PFSK-1 (cell line): ENCODE results near the gene SLC25A44.

Source experiments
- FOXP2 ChIP-seq: optimal IDR thresholded peaks from 2 replicates; pipeline ENCODE3; 2011; ENCODE audit warnings: borderline replicate concordance, control low read depth, inconsistent platforms; ENCODE audit not compliant: insufficient read depth; ENCODE audit errors: extremely low read length, extremely low read depth
- POLR2AphosphoS5 ChIP-seq: IDR thresholded peaks from 2 replicates; pipeline ENCODE4 v1.6.1; 2012; ENCODE audit warnings: low read depth, mild to moderate bottlenecking, control low read depth, low read length, moderate library complexity
- REST ChIP-seq, 2 experiments: IDR thresholded peaks; 2 replicates each; pipeline versions ENCODE4 v1.6.1 to v1.8.0; 2011 to 2012; ENCODE audit warnings: low read depth in 2 of 2, low read length in 2 of 2, control low read depth in 1 of 2, inconsistent platforms in 1 of 2, mild to moderate bottlenecking in 1 of 2, moderate library complexity in 1 of 2; ENCODE audit not compliant: insufficient read depth in 1 of 2
- SIN3A ChIP-seq: IDR thresholded peaks from 2 replicates; pipeline ENCODE4 v1.6.1; 2012; ENCODE audit warnings: mild to moderate bottlenecking, low read length, moderate library complexity, borderline replicate concordance; ENCODE audit not compliant: insufficient read depth
- TAF1 ChIP-seq: IDR thresholded peaks from 2 replicates; pipeline ENCODE4 v1.6.1; 2012; ENCODE audit warnings: low read length, control low read depth, borderline replicate concordance; ENCODE audit not compliant: insufficient read depth

SLC25A44 gene

GRCh38 chr1:156229809-156230472 lies 36.0 kb downstream of the SLC25A44 start:
- TF ChIP-seq FOXP2 (no peak), POLR2AphosphoS5 (no peak), SIN3A (no peak), REST (IDR thresholded peaks at IDR 0.05; ENCODE audit: insufficient read depth in 1 of 2, low read depth in 2 of 2, low read length in 2 of 2) (no peak), TAF1 (no peak)

- TF ChIP-seq FOXP2 (no peak), TAF1 (no peak), POLR2AphosphoS5 (no peak), REST (IDR thresholded peaks at IDR 0.05; ENCODE audit: insufficient read depth in 1 of 2, low read depth in 2 of 2, low read length in 2 of 2) (no peak), SIN3A (no peak)
Observed at GRCh38 chr1:156230473-156230837, 36.6 kb downstream of the SLC25A44 start.

- TF ChIP-seq SIN3A: no peak
Observed at GRCh38 chr1:156232201-156232894, 38.4 kb downstream of the SLC25A44 start.

- TF ChIP-seq FOXP2 (no peak), REST (IDR thresholded peaks at IDR 0.05; ENCODE audit: insufficient read depth in 1 of 2, low read depth in 2 of 2, low read length in 2 of 2) (no peak), SIN3A (no peak)
Observed at GRCh38 chr1:156233426-156234127, 39.7 kb downstream of the SLC25A44 start.

- TF ChIP-seq SIN3A: no peak
- TF ChIP-seq POLR2AphosphoS5: no peak
- TF ChIP-seq FOXP2: no peak
- no peak for TF ChIP-seq TAF1
- TF ChIP-seq REST (IDR thresholded peaks at IDR 0.05; ENCODE audit: insufficient read depth in 1 of 2, low read depth in 2 of 2, low read length in 2 of 2): no peak
Observed at GRCh38 chr1:156236164-156236563, 42.3 kb downstream of the SLC25A44 start.
